T-helper 2 cell treated with Interferon-gamma antibody and Interleukin-4, amounts not matched to agents 5 μg/mL and 100 μg/mL, for 36 hours (primary cell): Measurements from ENCODE around the gene MGMT.

ENCODE experiments used
- DNase-seq: peaks from one replicate; pipeline ENCODE4 v3.0.0; 2021; ENCODE audit warnings: low spot score
- H3K27ac Mint-ChIP-seq: one replicate; pipeline ENCODE4 v1.8.0; 2021; ENCODE audit warnings: mild to moderate bottlenecking, mixed read lengths
- H3K27me3 Mint-ChIP-seq: one replicate; pipeline ENCODE4 v1.8.0; 2021; ENCODE audit warnings: low read depth, mixed read lengths
- H3K36me3 Mint-ChIP-seq: one replicate; pipeline ENCODE4 v1.8.0; 2021; ENCODE audit warnings: low read depth, mixed read lengths
- H3K4me1 Mint-ChIP-seq: one replicate; pipeline ENCODE4 v1.8.0; 2021; ENCODE audit warnings: low read depth, mixed read lengths
- H3K4me3 Mint-ChIP-seq: one replicate; pipeline ENCODE4 v1.8.0; 2022; ENCODE audit warnings: mild to moderate bottlenecking, moderate library complexity, mixed read lengths
- H3K9me3 Mint-ChIP-seq: one replicate; pipeline ENCODE4 v1.8.0; 2021; ENCODE audit warnings: mixed read lengths

Gene MGMT

GRCh38 chr10:129808092-129808983, 341.3 kb downstream of the MGMT start:
- Mint-ChIP-seq H3K4me3 (no peak overlapping the region), H3K27ac (no peak overlapping the region), H3K27me3 (no peaks in the 10 kb centered on the region), H3K4me1 (no peaks in the 10 kb centered on the region), H3K9me3 (peaks cover 20% of the 10 kb centered on the region), H3K36me3 (no peaks in the 10 kb centered on the region)
- no peak for DNase-seq

- Mint-ChIP-seq H3K27me3 (no peaks in the 10 kb centered on the region), H3K9me3 (peaks cover 9% of the 10 kb centered on the region), H3K36me3 (no peaks in the 10 kb centered on the region), H3K27ac (no peak overlapping the region), H3K4me1 (no peaks in the 10 kb centered on the region), H3K4me3 (no peak overlapping the region)
- no peak for DNase-seq
Measured at GRCh38 chr10:129809431-129809830, 342.4 kb downstream of the MGMT start.

DNA sequence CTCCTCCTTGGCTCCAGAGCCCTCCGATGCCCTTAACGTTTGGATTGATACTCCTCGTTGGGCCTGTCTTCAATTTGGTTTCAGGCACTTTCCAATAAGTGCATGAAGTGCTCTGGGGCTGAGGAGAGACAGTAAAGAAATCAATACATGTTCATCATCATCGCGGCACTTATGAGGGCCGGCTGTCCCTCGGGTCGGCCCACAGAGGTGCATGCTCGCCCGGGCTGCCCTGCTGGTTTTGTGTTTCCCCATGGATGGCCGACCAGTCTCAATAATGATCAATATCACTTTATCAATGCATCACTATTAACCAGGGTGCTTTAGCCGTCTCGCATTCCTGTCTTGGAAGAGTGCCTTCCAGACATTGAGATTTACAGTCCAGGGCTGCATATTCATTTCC, 342.8 kb downstream of the MGMT start:
- no peak for DNase-seq
- Mint-ChIP-seq H3K9me3 (peaks cover 7% of the 10 kb centered on the region), H3K36me3 (no peaks in the 10 kb centered on the region), H3K27ac (no peak overlapping the region), H3K4me3 (no peak overlapping the region), H3K4me1 (no peaks in the 10 kb centered on the region), H3K27me3 (no peaks in the 10 kb centered on the region)

- H3K9me3 Mint-ChIP-seq, result peaks cover 7% of the 10 kb centered on the region
- no peak overlapping the region for H3K4me3 Mint-ChIP-seq
- H3K27ac Mint-ChIP-seq, result no peak overlapping the region
- DNase-seq, result no peak
- no peaks in the 10 kb centered on the region for H3K4me1 Mint-ChIP-seq
- H3K36me3 Mint-ChIP-seq, result no peaks in the 10 kb centered on the region
- no peaks in the 10 kb centered on the region for H3K27me3 Mint-ChIP-seq
Measured at GRCh38 chr10:129811208-129811607, 344.2 kb downstream of the MGMT start.

- DNase-seq, result no peak
- H3K27ac Mint-ChIP-seq, result no peak overlapping the region
- no peaks in the 10 kb centered on the region for H3K27me3 Mint-ChIP-seq
- H3K9me3 Mint-ChIP-seq, result no peaks in the 10 kb centered on the region
- no peak overlapping the region for H3K4me3 Mint-ChIP-seq
- H3K36me3 Mint-ChIP-seq, result no peaks in the 10 kb centered on the region
- no peaks in the 10 kb centered on the region for H3K4me1 Mint-ChIP-seq
Measured at GRCh38 chr10:129812398-129812797, 345.4 kb downstream of the MGMT start.

GRCh38 chr10:129814681-129815646, 347.9 kb downstream of the MGMT start:
- no peaks in the 10 kb centered on the region for H3K27me3 Mint-ChIP-seq
- H3K4me3 Mint-ChIP-seq, result no peak overlapping the region

DNA sequence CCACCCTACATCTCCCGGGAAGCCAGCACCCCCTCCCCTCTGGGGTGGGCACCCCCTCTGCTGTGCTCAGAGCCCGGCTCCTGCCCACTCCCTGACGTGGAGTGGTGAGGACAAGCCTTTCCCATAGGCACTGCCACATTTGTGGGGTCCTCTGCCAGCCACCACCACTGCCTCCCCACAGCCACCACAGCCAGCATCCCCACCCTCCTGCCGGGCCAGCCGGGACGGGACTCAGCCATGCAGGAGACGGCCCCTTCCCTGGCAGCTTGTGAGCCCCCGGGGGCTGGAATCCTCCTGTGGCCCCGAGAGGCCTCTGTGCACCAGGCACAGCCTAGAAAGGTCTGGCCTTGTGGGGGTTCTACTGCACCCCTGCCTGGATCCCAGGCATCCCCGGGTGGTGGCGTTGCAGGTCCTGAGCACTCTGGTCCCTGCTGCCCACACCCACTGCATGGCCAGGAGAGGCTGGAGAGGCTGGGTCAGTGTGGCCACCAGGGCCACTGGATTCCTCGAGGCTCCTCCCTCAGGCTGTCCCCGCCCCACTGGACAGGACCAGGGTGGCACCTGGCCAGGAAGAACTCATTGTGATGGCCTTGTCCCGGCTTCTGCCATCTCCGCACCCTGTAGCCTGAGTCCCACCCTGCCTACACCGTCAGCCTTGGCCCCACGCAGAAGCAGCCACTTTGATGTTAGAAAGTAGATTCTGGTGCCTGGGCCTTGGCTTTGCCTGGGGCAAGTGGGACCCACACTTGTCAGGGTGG, 349.0 kb downstream of the MGMT start:
- no peak for DNase-seq
- no peak overlapping the region for H3K27ac Mint-ChIP-seq
- H3K9me3 Mint-ChIP-seq, result peaks cover 13% of the 10 kb centered on the region
- H3K36me3 Mint-ChIP-seq, result no peaks in the 10 kb centered on the region
- H3K27me3 Mint-ChIP-seq, result no peaks in the 10 kb centered on the region
- H3K4me3 Mint-ChIP-seq, result no peak overlapping the region
- H3K4me1 Mint-ChIP-seq, result no peaks in the 10 kb centered on the region

More at GRCh38 chr10:129814681-129815646, 347.9 kb downstream of the MGMT start:
- Mint-ChIP-seq H3K9me3 (peaks cover 13% of the 10 kb centered on the region), H3K27ac (no peak overlapping the region), H3K4me1 (no peaks in the 10 kb centered on the region), H3K36me3 (no peaks in the 10 kb centered on the region)
- no peak for DNase-seq

GRCh38 chr10:129816656-129817045, 349.6 kb downstream of the MGMT start:
- Mint-ChIP-seq H3K36me3 (no peaks in the 10 kb centered on the region), H3K27me3 (no peaks in the 10 kb centered on the region), H3K9me3 (peaks cover 13% of the 10 kb centered on the region), H3K4me1 (no peaks in the 10 kb centered on the region), H3K27ac (no peak overlapping the region), H3K4me3 (no peak overlapping the region)
- DNase-seq, result no peak
